Skin epidermis (tissue), 12 donors: ENCODE data around the gene CITED1.

ENCODE experiments used
- H3K27ac ChIP-seq, 21 experiments: fragments of 200-600 bp; sonication (generic) in 11 of 21; one replicate each; pipeline ENCODE4 v1.5.0; 2020; ENCODE audit warnings: mild to moderate bottlenecking in 3 of 21, inconsistent platforms in 2 of 21, moderate library complexity in 2 of 21
- H3K4me3 ChIP-seq, 7 experiments: fragments of 200-600 bp; sonication (generic) in 2 of 7; one replicate each; pipeline ENCODE4 v1.5.0; 2020; ENCODE audit warnings: inconsistent platforms in 2 of 7, mild to moderate bottlenecking in 2 of 7, moderate library complexity in 1 of 7

Gene CITED1

GRCh38 chrX:72272868-72273267 is 32.8 kb downstream of the CITED1 start:
- no peak overlapping the region for H3K4me3 ChIP-seq
- H3K27ac ChIP-seq: no peak overlapping the region

- Histone ChIP-seq H3K4me3 (no peak overlapping the region), H3K27ac (no peak overlapping the region)
Observed at GRCh38 chrX:72271812-72272211, 33.9 kb downstream of the CITED1 start.

GRCh38 chrX:72271091-72271788 is 34.5 kb downstream of the CITED1 start:
- Histone ChIP-seq H3K27ac (no peak overlapping the region), H3K4me3 (no peak overlapping the region)

- H3K27ac ChIP-seq: peak overlapping the region in 1 of 21 experiments; percentile 10
- H3K4me3 ChIP-seq: no peak overlapping the region
Observed at GRCh38 chrX:72270316-72270866, 35.3 kb downstream of the CITED1 start.

- no peak overlapping the region for H3K4me3 ChIP-seq
- H3K27ac ChIP-seq: peak overlapping the region in 3 of 21 experiments; percentile 10 to 73 (median 31)
Observed at GRCh38 chrX:72269671-72270251, 36.0 kb downstream of the CITED1 start.

- peak overlapping the region in 1 of 21 experiments; percentile 31 for H3K27ac ChIP-seq
Observed at GRCh38 chrX:72268597-72269365, 36.9 kb downstream of the CITED1 start.

GRCh38 chrX:72265263-72265662 is 40.5 kb downstream of the CITED1 start:
- no peak overlapping the region for H3K27ac ChIP-seq
- no peak overlapping the region for H3K4me3 ChIP-seq

More at GRCh38 chrX:72268597-72269365, 36.9 kb downstream of the CITED1 start:
- no peak overlapping the region for H3K4me3 ChIP-seq

GRCh38 chrX:72262077-72262476 is 43.6 kb downstream of the CITED1 start:
- H3K27ac ChIP-seq: no peak overlapping the region

GRCh38 chrX:72260448-72260847 is 45.3 kb downstream of the CITED1 start:
- H3K27ac ChIP-seq: no peak overlapping the region
- H3K4me3 ChIP-seq: no peak overlapping the region

More at GRCh38 chrX:72262077-72262476, 43.6 kb downstream of the CITED1 start:
- H3K4me3 ChIP-seq: no peak overlapping the region

GRCh38 chrX:72258174-72258573 is 47.5 kb downstream of the CITED1 start:
- no peak overlapping the region for H3K27ac ChIP-seq
- H3K4me3 ChIP-seq: no peak overlapping the region

- H3K4me3 ChIP-seq: no peak overlapping the region
Observed at GRCh38 chrX:72255864-72256263, 49.9 kb downstream of the CITED1 start.

GRCh38 chrX:72255445-72255844 is 50.3 kb downstream of the CITED1 start:
- H3K4me3 ChIP-seq: no peak overlapping the region
- H3K27ac ChIP-seq: no peak overlapping the region

More at GRCh38 chrX:72255864-72256263, 49.9 kb downstream of the CITED1 start:
- no peak overlapping the region for H3K27ac ChIP-seq

GRCh38 chrX:72254816-72255215 is 50.9 kb downstream of the CITED1 start:
- Histone ChIP-seq H3K27ac (no peak overlapping the region), H3K4me3 (no peak overlapping the region)

- Histone ChIP-seq H3K27ac (no peak overlapping the region), H3K4me3 (no peak overlapping the region)
Observed at GRCh38 chrX:72253686-72254085, 52.0 kb downstream of the CITED1 start.
